Measurements from ENCODE around the gene SNX22.
"Not testable (repeated sequence)": the region's sequence is repeated elsewhere in the genome, so short reads cannot be mapped to it uniquely, and the experiment has no call there.

SNX22 gene

DNA sequence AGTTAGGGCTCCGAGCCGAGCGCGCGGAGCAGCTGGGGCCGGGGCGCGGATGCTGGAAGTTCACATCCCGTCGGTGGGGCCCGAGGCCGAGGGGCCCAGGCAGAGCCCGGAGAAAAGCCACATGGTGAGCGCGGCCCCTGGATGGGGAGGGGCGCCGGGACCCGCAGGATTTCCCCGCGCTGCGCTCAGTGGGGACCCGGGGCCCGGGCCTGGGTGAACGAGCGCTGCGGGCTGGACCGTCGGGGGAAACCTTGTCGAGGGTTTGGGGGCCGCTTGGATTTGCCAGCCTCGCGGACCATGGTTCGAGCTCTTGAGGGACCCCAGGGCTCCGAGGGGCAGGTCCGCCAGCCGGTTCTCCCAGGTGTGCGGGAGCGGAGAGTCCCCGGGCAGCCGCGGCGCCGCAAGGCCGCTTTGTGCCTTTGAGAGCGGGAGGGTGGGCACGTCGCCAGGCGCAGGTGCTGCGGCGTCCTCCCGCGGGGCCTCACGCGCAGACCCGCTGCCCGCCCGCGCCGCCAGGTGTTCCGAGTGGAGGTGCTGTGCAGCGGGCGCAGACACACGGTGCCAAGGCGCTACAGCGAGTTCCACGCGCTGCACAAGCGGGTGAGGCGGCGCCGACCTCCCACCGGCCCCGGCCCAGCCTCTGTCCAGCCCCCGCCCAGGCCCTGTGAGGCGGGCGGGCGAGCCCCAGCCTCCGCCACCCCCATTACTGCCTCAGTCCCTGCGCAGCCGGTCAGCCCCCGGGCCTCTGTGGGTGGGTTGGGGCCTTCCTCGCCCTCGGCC, at the start of gene SNX22:
SNX22 (plus strand) TSS at position 5 of the 780 bp plus-strand sequence; CDS start at position 50, 45 bp downstream.
- no peak for DNase-seq (ENCODE audit: low read depth in 4 of 4, low spot score in 1 of 4)

DNA sequence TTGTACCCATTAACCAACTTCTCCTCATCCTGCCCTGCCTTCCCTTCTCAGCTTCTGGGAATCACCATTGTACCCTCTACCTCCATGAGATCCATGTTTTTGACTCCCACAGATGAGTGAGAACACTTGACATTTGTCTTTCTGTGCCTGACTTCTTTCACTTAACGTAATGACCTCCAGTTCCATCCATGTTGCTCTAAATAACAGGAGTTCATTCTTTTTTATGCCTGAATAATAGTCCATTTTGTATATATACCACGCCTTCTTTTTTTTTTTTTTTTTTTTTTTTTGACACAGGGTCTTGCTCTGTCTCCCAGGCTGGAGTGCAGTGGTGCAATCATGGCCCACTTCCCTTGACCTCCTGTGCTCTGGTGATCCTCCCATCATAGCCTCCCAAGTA, 49.0 kb upstream of the SNX22 start:
- no peak for DNase-seq (ENCODE audit: low read depth in 4 of 4, low spot score in 1 of 4)

GRCh38 chr15:64105113-64105704, 46.3 kb upstream of the SNX22 start:
- DNase-seq (ENCODE audit: low read depth in 4 of 4, low spot score in 1 of 4): no peak

DNA sequence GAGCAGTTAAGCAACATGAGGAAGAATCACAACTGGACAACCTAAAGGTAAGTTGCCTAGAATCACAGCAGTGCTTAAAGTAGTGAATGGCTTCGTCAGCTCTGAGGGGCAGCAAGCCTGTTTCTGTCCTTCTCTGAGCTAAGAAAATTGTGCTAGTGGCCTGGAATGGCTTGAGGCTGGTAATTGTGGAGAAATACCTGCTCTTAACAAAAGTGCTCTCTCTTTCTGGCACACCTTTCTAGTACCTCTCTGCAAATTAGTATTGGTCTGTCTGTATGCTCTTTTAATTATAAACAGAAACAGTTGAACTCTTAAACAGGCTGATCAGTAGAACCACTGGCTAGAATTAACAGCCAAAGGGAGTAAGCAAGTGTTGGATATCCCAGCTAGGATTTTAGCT, 44.2 kb upstream of the SNX22 start:
- DNase-seq (ENCODE audit: low read depth in 4 of 4, low spot score in 1 of 4): no peak

DNA sequence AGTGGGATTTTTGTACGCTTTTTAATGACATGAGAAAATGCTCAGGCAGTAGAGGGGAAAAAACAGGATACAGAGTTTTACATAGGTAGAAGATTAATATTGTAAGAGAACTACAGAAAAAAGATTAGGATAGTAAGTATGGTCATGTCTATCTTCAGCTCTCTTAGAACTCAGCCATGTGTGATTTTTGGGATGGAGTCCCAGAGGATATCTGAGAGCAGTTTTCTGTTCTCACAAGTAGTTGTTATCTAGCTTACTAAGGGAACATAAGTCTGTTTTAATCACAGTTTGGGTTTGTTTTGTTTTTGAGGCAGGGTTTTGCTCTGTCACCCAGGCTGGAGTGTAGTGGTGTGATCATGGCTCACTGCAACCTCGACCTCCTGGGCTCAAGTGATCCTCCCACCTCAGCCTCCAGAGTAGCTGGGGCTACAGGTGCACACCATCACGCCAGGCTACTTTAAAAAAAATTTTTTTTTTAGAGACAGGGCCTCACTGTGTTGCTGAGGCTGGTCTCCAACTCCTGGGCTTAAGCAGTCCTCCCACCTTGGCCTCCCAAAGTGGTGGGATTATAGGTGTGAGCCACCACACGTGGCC, 41.3 kb upstream of the SNX22 start:
- DNase-seq (ENCODE audit: low read depth in 4 of 4, low spot score in 1 of 4): not testable (repeated sequence)

DNA sequence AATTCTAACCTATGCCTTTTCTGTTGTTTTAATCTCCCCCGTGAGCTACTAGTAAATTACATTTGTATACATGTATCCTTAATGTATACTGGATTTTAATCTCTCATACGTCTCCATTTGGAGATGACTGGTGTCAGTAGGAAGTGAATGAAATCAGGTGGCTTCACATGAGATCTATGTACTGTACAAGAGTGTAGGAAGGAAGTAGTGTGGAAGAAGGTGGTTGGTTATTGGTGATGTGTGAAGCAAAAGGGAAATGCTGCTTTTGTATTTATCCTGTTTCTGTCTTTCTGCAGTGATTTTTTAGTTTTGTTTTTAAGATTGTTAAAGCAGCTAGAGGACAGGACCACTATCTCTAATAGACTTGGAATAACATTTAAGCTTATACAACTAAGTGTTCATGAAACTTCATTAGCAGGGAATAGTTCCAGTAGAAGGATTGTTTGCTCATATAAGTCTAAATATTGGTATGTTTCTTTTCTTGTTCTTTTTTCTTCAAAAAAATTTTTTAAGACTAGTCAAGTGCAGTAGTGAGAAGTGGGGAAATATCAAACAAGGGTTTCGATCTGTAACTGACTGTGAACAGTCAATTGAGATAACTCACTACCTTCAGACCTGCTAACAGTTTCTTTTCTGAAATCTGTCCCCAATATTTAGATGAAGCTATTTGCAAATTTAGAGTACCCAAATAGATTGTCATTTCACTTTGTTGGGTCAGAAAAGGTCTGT, 40.4 kb upstream of the SNX22 start:
- no peak for DNase-seq (ENCODE audit: low read depth in 4 of 4, low spot score in 1 of 4)

- no peak for DNase-seq (ENCODE audit: low read depth in 4 of 4, low spot score in 1 of 4)
Measured at GRCh38 chr15:64111679-64112050, 39.9 kb upstream of the SNX22 start.

- DNase-seq (ENCODE audit: low read depth in 4 of 4, low spot score in 1 of 4): no peak
Measured at GRCh38 chr15:64112073-64112772, 39.3 kb upstream of the SNX22 start.

- no peak for DNase-seq (ENCODE audit: low read depth in 4 of 4, low spot score in 1 of 4)
Measured at GRCh38 chr15:64112904-64113303, 38.6 kb upstream of the SNX22 start.

GRCh38 chr15:64117759-64118487, 33.6 kb upstream of the SNX22 start:
- DNase-seq (ENCODE audit: low read depth in 4 of 4, low spot score in 1 of 4): no peak

DNA sequence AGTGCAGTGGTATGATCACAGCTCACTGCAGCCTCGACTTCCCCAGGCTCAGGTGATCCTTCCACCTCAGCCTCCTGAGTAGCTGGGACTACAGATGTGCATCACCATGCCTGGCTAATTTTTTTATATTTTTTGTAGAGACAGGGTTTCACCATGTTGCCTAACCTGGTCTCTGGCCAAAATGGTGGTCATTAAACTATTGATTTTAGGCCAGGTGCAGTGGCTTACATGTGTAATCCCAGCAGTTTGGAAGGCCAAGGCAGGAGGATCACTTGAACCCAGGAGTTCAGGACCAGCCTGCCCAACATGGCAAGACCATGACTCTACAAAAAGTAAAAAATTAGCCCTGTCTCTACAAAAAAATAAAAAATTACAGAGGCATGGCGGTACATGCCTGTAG, 31.2 kb upstream of the SNX22 start:
- DNase-seq (ENCODE audit: low read depth in 4 of 4, low spot score in 1 of 4): not testable (repeated sequence)

DNA sequence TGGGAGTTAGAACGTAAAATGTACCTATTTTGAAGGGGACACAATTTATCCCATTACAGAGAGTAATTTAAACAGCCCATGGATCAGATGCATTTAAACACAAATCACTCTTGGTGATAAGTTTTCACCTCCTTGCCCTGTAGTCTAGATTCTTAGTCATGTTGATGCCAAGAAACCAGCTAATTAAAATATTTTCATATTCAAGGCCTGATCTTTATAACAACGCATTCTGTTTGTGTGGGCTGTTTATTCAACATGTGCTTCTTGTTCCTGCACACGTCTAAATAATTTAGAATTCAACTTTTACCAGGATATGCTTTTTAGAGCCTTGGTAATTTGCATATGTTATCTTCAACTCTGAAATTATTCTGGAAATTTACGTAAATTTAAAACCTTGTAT, 29.9 kb upstream of the SNX22 start:
- DNase-seq (ENCODE audit: low read depth in 4 of 4, low spot score in 1 of 4): no peak

- no peak for DNase-seq (ENCODE audit: low read depth in 4 of 4, low spot score in 1 of 4)
Measured at GRCh38 chr15:64122444-64122843, 29.1 kb upstream of the SNX22 start.

DNA sequence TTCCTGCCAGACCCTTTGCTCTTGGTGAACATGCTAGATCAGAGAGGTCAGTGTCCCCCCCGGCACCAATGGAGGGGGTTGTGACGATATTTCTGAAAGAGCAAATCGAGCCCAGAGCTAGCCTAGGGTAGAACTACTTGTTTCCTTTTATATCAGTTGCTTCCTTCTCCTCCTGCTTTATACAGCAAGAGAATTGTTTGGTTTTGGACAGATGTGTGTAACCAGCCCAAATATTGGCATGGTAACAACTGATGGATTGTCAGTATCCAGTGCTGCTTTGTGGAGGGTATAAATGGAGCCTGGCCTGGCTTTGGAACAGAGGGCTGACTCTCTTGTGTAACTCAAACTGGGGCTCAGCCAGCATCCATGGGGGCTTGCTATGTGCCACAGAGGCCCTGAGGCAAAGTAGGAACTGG, 28.6 kb upstream of the SNX22 start:
- DNase-seq (ENCODE audit: low read depth in 4 of 4, low spot score in 1 of 4): no peak

DNA sequence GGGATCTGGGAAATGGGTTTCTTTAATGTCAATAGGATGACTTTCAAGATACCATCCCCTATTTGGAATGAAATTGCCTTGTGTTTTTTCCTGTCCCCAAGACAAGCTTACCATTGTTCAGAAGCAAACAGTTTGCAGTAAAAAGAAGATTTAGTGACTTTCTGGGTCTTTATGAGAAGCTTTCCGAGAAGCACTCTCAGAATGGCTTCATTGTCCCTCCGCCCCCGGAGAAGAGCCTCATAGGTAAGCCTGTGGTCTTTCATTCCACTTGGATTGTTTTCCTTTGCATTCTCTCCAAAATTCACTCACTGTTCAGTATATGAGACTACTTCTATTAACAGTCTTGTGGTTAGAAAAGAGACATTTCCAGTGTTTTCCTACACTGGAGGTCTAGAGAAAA, 25.6 kb upstream of the SNX22 start:
- DNase-seq (ENCODE audit: low read depth in 4 of 4, low spot score in 1 of 4): no peak

DNA sequence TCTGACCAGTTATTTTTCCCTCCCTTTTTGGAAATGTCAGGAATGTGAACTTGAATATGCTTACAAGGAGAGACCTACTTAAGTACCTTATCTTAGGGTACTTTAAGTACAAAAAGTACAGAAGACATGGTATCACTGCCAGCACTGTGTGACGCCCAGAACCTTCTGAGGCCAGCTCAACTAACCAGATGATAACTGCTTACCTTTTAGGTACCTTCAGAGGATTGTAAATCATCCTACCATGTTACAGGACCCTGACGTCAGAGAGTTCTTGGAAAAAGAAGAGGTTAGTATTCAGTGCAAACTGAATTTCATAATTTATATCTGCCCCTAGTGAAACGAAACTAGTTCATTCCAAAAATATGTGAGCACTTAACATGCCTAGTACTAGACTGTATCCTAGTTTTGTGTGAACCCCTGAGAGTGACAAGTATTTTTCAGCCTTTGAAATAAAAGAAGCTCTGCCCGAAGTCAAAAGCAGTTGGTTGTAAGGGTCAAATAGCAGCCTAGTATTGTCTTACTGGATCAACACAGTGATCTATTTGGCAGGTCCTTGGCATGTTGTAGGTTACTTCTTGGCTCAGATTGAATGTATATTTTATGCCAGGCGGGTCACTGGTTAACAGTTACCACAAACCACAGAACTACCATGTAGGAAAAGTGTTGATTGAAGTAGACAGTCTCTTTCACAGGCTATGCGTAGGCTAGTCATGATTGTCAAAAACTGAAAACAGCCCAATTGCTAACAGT, 23.8 kb upstream of the SNX22 start:
- DNase-seq (ENCODE audit: low read depth in 4 of 4, low spot score in 1 of 4): no peak

GRCh38 chr15:64130159-64130558, 21.4 kb upstream of the SNX22 start:
- DNase-seq (ENCODE audit: low read depth in 4 of 4, low spot score in 1 of 4): no peak

DNA sequence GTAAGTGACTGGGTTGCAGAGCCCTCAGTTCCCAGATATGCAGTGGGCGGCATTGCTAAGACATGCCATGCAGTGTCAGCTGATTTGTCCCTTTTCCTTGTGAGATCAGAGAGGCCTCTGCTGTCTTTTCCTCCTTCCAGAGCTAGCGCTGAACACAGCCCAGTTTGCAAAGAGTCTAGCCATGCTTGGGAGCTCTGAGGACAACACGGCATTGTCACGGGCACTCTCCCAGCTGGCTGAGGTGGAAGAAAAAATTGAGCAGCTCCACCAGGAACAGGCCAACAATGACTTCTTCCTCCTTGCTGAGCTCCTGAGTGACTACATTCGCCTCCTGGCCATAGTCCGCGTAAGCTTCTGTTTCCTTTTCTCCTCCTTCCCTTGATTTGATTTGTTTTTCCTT, 20.0 kb upstream of the SNX22 start:
- DNase-seq (ENCODE audit: low read depth in 4 of 4, low spot score in 1 of 4): no peak

DNA sequence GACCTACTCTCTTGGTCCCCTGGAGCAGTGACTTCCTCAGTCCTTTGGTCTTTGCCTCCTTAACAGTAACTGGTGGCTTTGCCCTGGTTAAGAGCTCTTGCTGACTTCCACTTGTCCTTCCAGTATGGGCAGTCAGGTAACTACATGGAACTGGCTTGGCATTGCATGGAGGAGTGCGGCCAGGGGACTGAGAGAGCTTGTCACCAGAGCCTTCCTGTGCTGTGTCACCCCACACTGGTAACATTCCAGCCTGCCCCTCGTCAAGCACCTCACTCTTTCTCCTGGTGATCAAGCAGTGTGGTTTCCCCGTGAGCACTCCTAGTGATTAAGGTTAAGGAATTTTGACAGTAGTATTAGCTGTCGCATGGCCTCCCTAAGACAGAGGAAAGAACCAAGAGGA, 19.3 kb upstream of the SNX22 start:
- no peak for DNase-seq (ENCODE audit: low read depth in 4 of 4, low spot score in 1 of 4)

All from stimulated activated CD4-positive, alpha-beta T cell treated with anti-CD3 and anti-CD28 coated beads, Interleukin-1b, Interleukin-23, amount 100 ng/mL, for 24 hours (primary cell).